A549 (cell line): Measurements from ENCODE around the gene TSPAN18. TPM values are rescaled to one million over a fixed set of nuclear protein-coding genes. Genes with fewer than 3 reads are reported as not detected.

ENCODE experiments used
- ATAC-seq, 2 experiments: fragments of 200-7000 bp in 1 of 2; fragments of >200 bp in 1 of 2; cut with Nextera tagmentation in 1 of 2; cut with Tn5 transposase in 1 of 2; 3 replicates each; pipeline versions ENCODE4 v1.8.0 to v1.9.1; 2018 to 2020; ENCODE audit warnings: mild to moderate bottlenecking in 1 of 2, moderate library complexity in 1 of 2
- CTCF ChIA-PET: fragments of 300-600 bp; sonication (Branson Sonifier 250); formaldehyde crosslinking; extraction: SDS; loops from one replicate; lab custom pipeline; 2021; ENCODE audit warnings: antibody characterized with exemption, inconsistent platforms; lab: Yijun Ruan, JAX
- POLR2A ChIA-PET: fragments of 350-600 bp; formaldehyde crosslinking; extraction: SDS; loops from one replicate; lab custom pipeline; 2021; ENCODE audit warnings: antibody characterized with exemption, inconsistent platforms; lab: Yijun Ruan, JAX
- DNase-seq, 2 experiments: peaks; one replicate each; pipeline versions ENCODE4 v3.0.0 to v3.0.0-alpha.2; 2011 to 2016; ENCODE audit warnings: low read depth in 1 of 2, low spot score in 1 of 2
- FAIRE-seq: peaks from 2 replicates; lab custom pipeline; 2011; peaks lifted over from hg19 to GRCh38; lab: Jason Lieb, UNC
- H3K27ac ChIP-seq, 2 experiments: fragments of >200 bp; sonication (Bioruptor Twin); formaldehyde crosslinking; 3 replicates each; pipeline ENCODE4 v1.5.1; 2016 to 2017
- H3K4me1 ChIP-seq: fragments of >200 bp; sonication (Bioruptor Twin); formaldehyde crosslinking; 3 replicates; pipeline ENCODE4 v1.6.1; 2016
- H3K4me2 ChIP-seq: fragments of >200 bp; sonication (Bioruptor Twin); formaldehyde crosslinking; 3 replicates; pipeline ENCODE4 v1.6.1; 2016
- H3K4me3 ChIP-seq: fragments of >200 bp; sonication (Bioruptor Twin); formaldehyde crosslinking; 3 replicates; pipeline ENCODE4 v1.5.1; 2016
- H3K9me3 ChIP-seq: fragments of >200 bp; sonication (Bioruptor Twin); formaldehyde crosslinking; 3 replicates; pipeline ENCODE4 v1.6.1; 2016
- HOXA7 ChIP-seq: fragments of 250-450 bp; sonication (Bioruptor Pico); IDR thresholded peaks from 2 replicates; pipeline ENCODE4 v1.5.0; 2020; ENCODE audit warnings: mild to moderate bottlenecking, moderate library complexity
- JUN ChIP-seq, 2 experiments: fragments of >200 bp; sonication (Bioruptor Twin); formaldehyde crosslinking; IDR thresholded peaks; 2 replicates in 1 of 2; 3 replicates in 1 of 2; pipeline ENCODE4 v1.6.1; 2016 to 2017
- JUNB ChIP-seq: fragments of >200 bp; sonication (Bioruptor Twin); formaldehyde crosslinking; IDR thresholded peaks from 2 replicates; pipeline ENCODE4 v1.6.1; 2016
- MAZ ChIP-seq: fragments of 150-350 bp; IDR thresholded peaks from 2 replicates; pipeline ENCODE4 v1.6.1; 2014; ENCODE audit warnings: antibody characterized with exemption, low read depth, low read length, borderline replicate concordance
- MYC ChIP-seq: IDR thresholded peaks from 2 replicates; pipeline ENCODE4 v1.6.1; 2012; ENCODE audit warnings: mild to moderate bottlenecking, inconsistent platforms, low read length, improper control_type of control experiment, borderline replicate concordance
- RAD21 ChIP-seq, 2 experiments: fragments of >200 bp in 1 of 2; sonication (Bioruptor Twin) in 1 of 2; formaldehyde crosslinking in 1 of 2; IDR thresholded peaks in 1 of 2; conservative IDR thresholded peaks in 1 of 2; 2 replicates in 1 of 2; 3 replicates in 1 of 2; pipeline ENCODE4 v1.6.1; 2012 to 2018; ENCODE audit warnings: inconsistent platforms in 1 of 2
- RCOR1 ChIP-seq: fragments of 150-350 bp; IDR thresholded peaks from 2 replicates; pipeline ENCODE4 v1.6.1; 2014; ENCODE audit warnings: antibody characterized with exemption, low read length, low read depth
- SMC3 ChIP-seq: fragments of >200 bp; sonication (Bioruptor Twin); formaldehyde crosslinking; IDR thresholded peaks from 3 replicates; pipeline ENCODE4 v1.6.1; 2018; ENCODE audit warnings: inconsistent platforms
- ZSCAN20 ChIP-seq: fragments of 250-450 bp; sonication (Bioruptor Pico); IDR thresholded peaks from 2 replicates; pipeline ENCODE4 v1.8.0; 2022; ENCODE audit warnings: mild to moderate bottlenecking, moderate library complexity
- WGBS: methylation state at CpG from one replicate; pipeline ENCODE4 v1.1.6; 2017; ENCODE audit errors: missing lambda C conversion rate; 5-methylcytosine and 5-hydroxymethylcytosine counted together
- polyA plus RNA-seq, 4 experiments: library from polyadenylated mRNA; depleted of rRNA in 3 of 4; stranded (reverse); fragments of >200 nt; fragmentation: RNase III in 1 of 4; extraction: RNeasy Plus Mini Kit Qiagen cat#74134 plus additional on column Dnase treatment in 1 of 4; gene quantifications; 2 replicates in 3 of 4; 3 replicates in 1 of 4; pipeline ENCODE4 v1.2.3, GENCODE V29; 2011 to 2017
- TF ChIP-seq, protein P1 (sequence below): IDR thresholded peaks from 2 replicates; pipeline ENCODE4 v1.6.1; 2012
- TF ChIP-seq, protein P2 (sequence below): fragments of 250-450 bp; sonication (Bioruptor Pico); IDR thresholded peaks from 2 replicates; pipeline ENCODE4 v1.5.0; 2021; ENCODE audit warnings: mild to moderate bottlenecking, moderate library complexity, borderline replicate concordance
- TF ChIP-seq, protein P3 (sequence below): IDR thresholded peaks from 2 replicates; pipeline ENCODE4 v1.6.1; 2012
- TF ChIP-seq, protein P4 (sequence below): fragments of >200 bp; sonication (Bioruptor Twin); formaldehyde crosslinking; IDR thresholded peaks from 3 replicates; pipeline ENCODE4 v1.5.1; 2016
- TF ChIP-seq, protein P5 (sequence below): IDR thresholded peaks from 2 replicates; pipeline ENCODE4 v1.6.1; 2012; ENCODE audit warnings: low read depth, borderline replicate concordance

The TSPAN18 gene
- polyA plus RNA-seq, 2 of the 4 experiments (the other 2 are of a cell fraction), result 0.81 to 4.5 TPM

GRCh38 chr11:44893308-44893822 is 166.6 kb downstream of the TSPAN18 start:
- WGBS, result 81% methylated on average over 10 of the region's 10 CpGs
- TF ChIP-seq, protein P1, sequence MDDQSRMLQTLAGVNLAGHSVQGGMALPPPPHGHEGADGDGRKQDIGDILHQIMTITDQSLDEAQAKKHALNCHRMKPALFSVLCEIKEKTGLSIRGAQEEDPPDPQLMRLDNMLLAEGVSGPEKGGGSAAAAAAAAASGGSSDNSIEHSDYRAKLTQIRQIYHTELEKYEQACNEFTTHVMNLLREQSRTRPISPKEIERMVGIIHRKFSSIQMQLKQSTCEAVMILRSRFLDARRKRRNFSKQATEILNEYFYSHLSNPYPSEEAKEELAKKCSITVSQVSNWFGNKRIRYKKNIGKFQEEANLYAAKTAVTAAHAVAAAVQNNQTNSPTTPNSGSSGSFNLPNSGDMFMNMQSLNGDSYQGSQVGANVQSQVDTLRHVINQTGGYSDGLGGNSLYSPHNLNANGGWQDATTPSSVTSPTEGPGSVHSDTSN, result no peak
- TF ChIP-seq HOXA7 (CRISPR knock-in tag) (no peak), MAZ (no peak), ZSCAN20 (CRISPR knock-in tag) (no peak), JUNB (no peak), JUN (IDR thresholded peaks at IDR 0.05) (no peak), MYC (no peak)
- TF ChIP-seq, protein P2, sequence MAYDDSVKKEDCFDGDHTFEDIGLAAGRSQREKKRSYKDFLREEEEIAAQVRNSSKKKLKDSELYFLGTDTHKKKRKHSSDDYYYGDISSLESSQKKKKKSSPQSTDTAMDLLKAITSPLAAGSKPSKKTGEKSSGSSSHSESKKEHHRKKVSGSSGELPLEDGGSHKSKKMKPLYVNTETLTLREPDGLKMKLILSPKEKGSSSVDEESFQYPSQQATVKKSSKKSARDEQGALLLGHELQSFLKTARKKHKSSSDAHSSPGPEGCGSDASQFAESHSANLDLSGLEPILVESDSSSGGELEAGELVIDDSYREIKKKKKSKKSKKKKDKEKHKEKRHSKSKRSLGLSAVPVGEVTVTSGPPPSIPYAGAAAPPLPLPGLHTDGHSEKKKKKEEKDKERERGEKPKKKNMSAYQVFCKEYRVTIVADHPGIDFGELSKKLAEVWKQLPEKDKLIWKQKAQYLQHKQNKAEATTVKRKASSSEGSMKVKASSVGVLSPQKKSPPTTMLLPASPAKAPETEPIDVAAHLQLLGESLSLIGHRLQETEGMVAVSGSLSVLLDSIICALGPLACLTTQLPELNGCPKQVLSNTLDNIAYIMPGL (CRISPR knock-in tag), result no peak

DNA sequence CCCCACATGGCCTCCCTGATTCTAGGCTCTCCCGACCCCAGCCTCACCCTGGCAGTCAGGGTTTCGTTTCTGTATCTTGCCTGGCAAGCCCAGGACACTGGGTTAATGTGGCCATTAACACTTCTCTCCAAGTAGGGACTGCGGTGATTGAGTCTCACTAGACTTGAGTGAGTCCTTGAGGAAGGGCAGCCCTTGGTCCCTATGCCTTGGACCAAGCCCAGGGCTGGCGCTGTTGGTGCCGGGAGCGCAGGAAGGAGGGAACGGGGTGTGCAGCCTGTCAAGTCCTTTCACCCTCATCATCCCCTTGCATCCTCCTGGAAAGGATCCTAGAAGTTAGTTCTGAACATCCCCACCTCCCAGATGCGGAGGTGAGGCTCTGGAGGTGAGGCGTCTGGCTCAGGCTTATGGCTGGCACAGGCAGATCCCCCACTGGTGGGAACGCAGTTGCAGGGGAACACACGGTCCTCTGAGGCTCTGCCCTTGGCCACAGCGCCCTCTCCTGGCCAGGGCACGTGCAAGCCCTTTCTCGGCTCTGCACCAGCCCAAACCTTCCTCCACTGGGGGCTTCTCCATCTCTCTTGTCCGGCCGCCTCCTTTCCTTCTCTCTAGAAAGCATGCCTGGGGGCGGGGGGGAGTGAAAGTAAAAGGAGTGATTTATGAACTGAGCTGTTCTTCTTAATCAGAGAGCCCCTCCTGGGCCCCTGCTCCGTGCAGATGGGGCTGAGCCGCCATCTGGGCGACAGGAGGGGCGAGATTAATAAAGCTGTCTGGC is 167.3 kb downstream of the TSPAN18 start:
- TF ChIP-seq, protein P3, sequence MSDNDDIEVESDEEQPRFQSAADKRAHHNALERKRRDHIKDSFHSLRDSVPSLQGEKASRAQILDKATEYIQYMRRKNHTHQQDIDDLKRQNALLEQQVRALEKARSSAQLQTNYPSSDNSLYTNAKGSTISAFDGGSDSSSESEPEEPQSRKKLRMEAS, result peak; percentile 51; the same call in 1 of the 2 replicates
- TF ChIP-seq, protein P4, sequence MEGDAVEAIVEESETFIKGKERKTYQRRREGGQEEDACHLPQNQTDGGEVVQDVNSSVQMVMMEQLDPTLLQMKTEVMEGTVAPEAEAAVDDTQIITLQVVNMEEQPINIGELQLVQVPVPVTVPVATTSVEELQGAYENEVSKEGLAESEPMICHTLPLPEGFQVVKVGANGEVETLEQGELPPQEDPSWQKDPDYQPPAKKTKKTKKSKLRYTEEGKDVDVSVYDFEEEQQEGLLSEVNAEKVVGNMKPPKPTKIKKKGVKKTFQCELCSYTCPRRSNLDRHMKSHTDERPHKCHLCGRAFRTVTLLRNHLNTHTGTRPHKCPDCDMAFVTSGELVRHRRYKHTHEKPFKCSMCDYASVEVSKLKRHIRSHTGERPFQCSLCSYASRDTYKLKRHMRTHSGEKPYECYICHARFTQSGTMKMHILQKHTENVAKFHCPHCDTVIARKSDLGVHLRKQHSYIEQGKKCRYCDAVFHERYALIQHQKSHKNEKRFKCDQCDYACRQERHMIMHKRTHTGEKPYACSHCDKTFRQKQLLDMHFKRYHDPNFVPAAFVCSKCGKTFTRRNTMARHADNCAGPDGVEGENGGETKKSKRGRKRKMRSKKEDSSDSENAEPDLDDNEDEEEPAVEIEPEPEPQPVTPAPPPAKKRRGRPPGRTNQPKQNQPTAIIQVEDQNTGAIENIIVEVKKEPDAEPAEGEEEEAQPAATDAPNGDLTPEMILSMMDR, result peak; percentile 87
- peak; percentile 90 for TF ChIP-seq SMC3
- no peak for TF ChIP-seq MAZ
- peak; percentile 92 to 94 for TF ChIP-seq RAD21 (conservative IDR thresholded peaks at IDR 0.05 in 1 of 2, IDR thresholded peaks at IDR 0.05 in 1 of 2)
- FAIRE-seq (no peak), ATAC-seq (peak; percentile 88 to 98), DNase-seq (peak; percentile 66 to 78)
- Histone ChIP-seq H3K27ac (no peak overlapping the region), H3K4me1 (no peaks in the 10 kb centered on the region), H3K4me3 (no peak overlapping the region), H3K9me3 (peaks cover 4% of the 10 kb centered on the region; the same call in 1 of the 3 replicates), H3K4me2 (no peak overlapping the region; the same call in 2 of the 3 replicates)
- CTCF ChIA-PET, result interaction anchor here (0.7 to 7.6 kb wide), 86 partner anchors 9 to 569 kb away, joined by 3 to 71 read pairs (median 4); partner anchors contain the start of genes CD82 and TSPAN18
- POLR2A ChIA-PET, result no interaction called here
- WGBS, result 38% methylated on average over 21 of the region's 21 CpGs

More at GRCh38 chr11:44893308-44893822, 166.6 kb downstream of the TSPAN18 start:
- ChIA-PET POLR2A (no interaction called here), CTCF (interaction anchor here (0.6 to 7.6 kb wide), 34 partner anchors 8 to 337 kb away, joined by 3 to 71 read pairs (median 5); partner anchors contain the start of gene TSPAN18)
- Histone ChIP-seq H3K9me3 (no peaks in the 10 kb centered on the region), H3K4me2 (no peak overlapping the region), H3K4me1 (no peaks in the 10 kb centered on the region), H3K4me3 (no peak overlapping the region), H3K27ac (no peak overlapping the region)
- no peak for DNase-seq
- ATAC-seq, result no peak
- no peak for FAIRE-seq

GRCh38 chr11:44899959-44900358 is 173.2 kb downstream of the TSPAN18 start:
- H3K27ac ChIP-seq, result no peak overlapping the region
- ChIA-PET POLR2A (no interaction called here), CTCF (interaction anchor here (0.6 to 6.8 kb wide), 14 partner anchors 9 to 376 kb away, joined by 3 to 48 read pairs (median 3); no protein-coding TSS in a partner anchor)
- no peak for TF ChIP-seq RCOR1
- no peak for TF ChIP-seq JUNB
- TF ChIP-seq, protein P5, sequence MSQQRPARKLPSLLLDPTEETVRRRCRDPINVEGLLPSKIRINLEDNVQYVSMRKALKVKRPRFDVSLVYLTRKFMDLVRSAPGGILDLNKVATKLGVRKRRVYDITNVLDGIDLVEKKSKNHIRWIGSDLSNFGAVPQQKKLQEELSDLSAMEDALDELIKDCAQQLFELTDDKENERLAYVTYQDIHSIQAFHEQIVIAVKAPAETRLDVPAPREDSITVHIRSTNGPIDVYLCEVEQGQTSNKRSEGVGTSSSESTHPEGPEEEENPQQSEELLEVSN, result no peak
- peak; percentile 27 to 73 for DNase-seq
- ATAC-seq, result peak; percentile 31 to 79; a peak in 3 of 6 replicates
- 41% methylated on average over 3 of the region's 3 CpGs for WGBS
- no peak overlapping the region for H3K4me2 ChIP-seq
- H3K9me3 ChIP-seq, result peaks cover 5% of the 10 kb centered on the region; the same call in 1 of the 3 replicates
- FAIRE-seq, result no peak
- H3K4me1 ChIP-seq, result no peaks in the 10 kb centered on the region
- no peak overlapping the region for H3K4me3 ChIP-seq
